GM18502 (cell line): Measurements from ENCODE around the gene ELP5.

Source experiments
- ATAC-seq: cut with Tn5 transposase; IDR thresholded peaks from one replicate; pipeline ENCODE4 v1.9.1; 2021; ENCODE audit warnings: mild to moderate bottlenecking; ENCODE audit not compliant: unreplicated experiment, poor library complexity

ELP5 gene

GRCh38 chr17:7218758-7219157, 33.3 kb upstream of the ELP5 start:
- no peak for ATAC-seq

GRCh38 chr17:7219229-7219811, 32.7 kb upstream of the ELP5 start:
- no peak for ATAC-seq

GRCh38 chr17:7219812-7220592, 32.0 kb upstream of the ELP5 start, which contains the start of the genes ACADVL and DLG4:
Gene ACADVL, plus strand, starts transcription at chr17:7219938. Its CDS starts 47 bp downstream, at chr17:7219985.
Gene DLG4, minus strand, starts transcription at chr17:7219836.
- peak; percentile 63 for ATAC-seq

GRCh38 chr17:7220593-7221277, 31.3 kb upstream of the ELP5 start:
- no peak for ATAC-seq

GRCh38 chr17:7221278-7222092, 30.5 kb upstream of the ELP5 start:
- no peak for ATAC-seq

- ATAC-seq = no peak
Observed at GRCh38 chr17:7222093-7222971, 29.7 kb upstream of the ELP5 start.

GRCh38 chr17:7222972-7223292, 29.1 kb upstream of the ELP5 start:
- no peak for ATAC-seq

- no peak for ATAC-seq
Observed at GRCh38 chr17:7223375-7223774, 28.6 kb upstream of the ELP5 start.

- no peak for ATAC-seq
Observed at GRCh38 chr17:7224110-7224509, 27.9 kb upstream of the ELP5 start.

GRCh38 chr17:7224661-7225111, 27.3 kb upstream of the ELP5 start:
- no peak for ATAC-seq

GRCh38 chr17:7225711-7226331, 26.2 kb upstream of the ELP5 start:
- no peak for ATAC-seq

- ATAC-seq = no peak
Observed at GRCh38 chr17:7226721-7227710, 25.0 kb upstream of the ELP5 start.

- no peak for ATAC-seq
Observed at GRCh38 chr17:7228920-7229319, 23.1 kb upstream of the ELP5 start.

- no peak for ATAC-seq
Observed at GRCh38 chr17:7229504-7229903, 22.5 kb upstream of the ELP5 start.

GRCh38 chr17:7232114-7232513, 19.9 kb upstream of the ELP5 start:
- ATAC-seq = no peak

- no peak for ATAC-seq
Observed at GRCh38 chr17:7233701-7234082, 18.3 kb upstream of the ELP5 start.

GRCh38 chr17:7234083-7234951, 17.7 kb upstream of the ELP5 start, which contains the start of gene DVL2:
Gene DVL2, minus strand, starts transcription at chr17:7234517. Its CDS starts 255 bp downstream, at chr17:7234262.
- ATAC-seq = peak; percentile 51
